B cell (primary cell): ENCODE measurements around the gene OR9A2. TPM values are rescaled to one million over a fixed set of nuclear protein-coding genes. Genes with fewer than 3 reads are reported as not detected.

Experiments used
- ATAC-seq: fragments of 200-7000 bp; cut with Tn5 transposase; one replicate; pipeline ENCODE4 v1.10.0; 2021; ENCODE audit warnings: low read depth, mild to moderate bottlenecking, moderate number of reproducible peaks, moderate library complexity
- CTCF ChIA-PET: fragments of 350-600 bp; sonication (Branson Sonifier 250); formaldehyde crosslinking; loops from one replicate; lab custom pipeline; 2021; ENCODE audit warnings: antibody characterized with exemption, inconsistent platforms; lab: Charles Lee
- POLR2A ChIA-PET: fragments of 350-600 bp; sonication (Branson Sonifier 250); formaldehyde crosslinking; loops from one replicate; lab custom pipeline; 2021; ENCODE audit warnings: antibody characterized with exemption; lab: Charles Lee
- DNase-seq: peaks from one replicate; pipeline ENCODE4 v3.0.0; 2013
- H2AFZ ChIP-seq: 2 replicates; pipeline ENCODE4 v1.6.1; 2012; ENCODE audit warnings: mild to moderate bottlenecking, low read depth, low read length; ENCODE audit not compliant: insufficient read depth, poor library complexity, severe bottlenecking
- H3K27ac ChIP-seq, 2 donors: 1 replicate in 1 of 2; 2 replicates in 1 of 2; pipeline ENCODE4 v1.5.1; 2012 to 2013; ENCODE audit warnings: low read length in 2 of 2, mild to moderate bottlenecking in 2 of 2, moderate library complexity in 1 of 2
- H3K27me3 ChIP-seq, 4 experiments: fragments of 200-600 bp in 1 of 4; sonication (generic) in 1 of 4; replicated peaks in 1 of 4; 1 replicate in 2 of 4; 2 replicates in 2 of 4; pipeline versions ENCODE4 v1.6.1 to v1.7.0; 2013 to 2016; ENCODE audit warnings: low read length in 3 of 4, mild to moderate bottlenecking in 2 of 4, mixed read lengths in 1 of 4, moderate library complexity in 1 of 4; ENCODE audit not compliant: insufficient read depth in 4 of 4, control insufficient read depth in 3 of 4; ENCODE audit errors: control extremely low read depth in 1 of 4
- H3K36me3 ChIP-seq, 2 experiments: replicated peaks in 1 of 2; 1 replicate in 1 of 2; 2 replicates in 1 of 2; pipeline versions ENCODE4 v1.6.1 to v1.7.1; 2013; ENCODE audit warnings: low read length in 1 of 2; ENCODE audit not compliant: insufficient read depth in 2 of 2, control insufficient read depth in 1 of 2; ENCODE audit errors: control extremely low read depth in 1 of 2, extremely low read depth in 1 of 2
- H3K4me1 ChIP-seq, 2 donors: fragments of 200-600 bp in 1 of 2; sonication (generic) in 1 of 2; 1 replicate in 1 of 2; 2 replicates in 1 of 2; pipeline versions ENCODE4 v1.5.1 to v1.6.1; 2013 to 2017; ENCODE audit warnings: low read length in 2 of 2; ENCODE audit not compliant: control insufficient read depth in 2 of 2, insufficient read depth in 2 of 2
- H3K4me2 ChIP-seq: replicated peaks from 2 replicates; pipeline ENCODE3; 2012; ENCODE audit warnings: mild to moderate bottlenecking, low read depth, low read length; ENCODE audit not compliant: poor library complexity, severe bottlenecking
- H3K4me3 ChIP-seq, 5 experiments: fragments of 200-600 bp in 1 of 5; sonication (generic) in 1 of 5; 1 replicate in 3 of 5; 2 replicates in 2 of 5; pipeline versions ENCODE4 v1.5.1 to v1.7.0; 2011 to 2016; ENCODE audit warnings: low read length in 4 of 5, mild to moderate bottlenecking in 4 of 5, low read depth in 2 of 5, control low read depth in 1 of 5, moderate library complexity in 1 of 5; ENCODE audit not compliant: insufficient read depth in 1 of 5; ENCODE audit errors: control extremely low read depth in 1 of 5, extremely low read depth in 1 of 5
- H3K79me2 ChIP-seq: fragments of 200-600 bp; sonication (generic); one replicate; pipeline ENCODE4 v1.6.0; 2016; ENCODE audit warnings: low read length; ENCODE audit not compliant: control insufficient read depth, insufficient read depth
- H3K9ac ChIP-seq: fragments of 200-600 bp; sonication (generic); 2 replicates; pipeline ENCODE4 v1.6.1; 2017; ENCODE audit warnings: mild to moderate bottlenecking, low read length, moderate library complexity
- H3K9me3 ChIP-seq, 3 donors: one replicate each; pipeline versions ENCODE4 v1.6.1 to v1.7.1; 2013; ENCODE audit warnings: low read length in 2 of 3; ENCODE audit not compliant: control insufficient read depth in 2 of 3, insufficient read depth in 1 of 3; ENCODE audit errors: control extremely low read depth in 1 of 3
- H4K20me1 ChIP-seq: 2 replicates; pipeline ENCODE4 v1.6.0; 2012; ENCODE audit warnings: mild to moderate bottlenecking, low read length; ENCODE audit not compliant: insufficient read depth, control insufficient read depth, poor library complexity, severe bottlenecking
- H3K27ac Mint-ChIP-seq: one replicate; pipeline ENCODE4 v1.8.0; 2021; ENCODE audit warnings: mixed read lengths
- H3K27me3 Mint-ChIP-seq: one replicate; pipeline ENCODE4 v1.8.0; 2021; ENCODE audit warnings: mixed read lengths
- H3K4me1 Mint-ChIP-seq: one replicate; pipeline ENCODE4 v1.8.0; 2021; ENCODE audit warnings: mixed read lengths
- H3K4me3 Mint-ChIP-seq: one replicate; pipeline ENCODE4 v1.8.0; 2021; ENCODE audit warnings: mixed read lengths
- H3K9me3 Mint-ChIP-seq: one replicate; pipeline ENCODE4 v1.8.0; 2022; ENCODE audit warnings: mixed read lengths; ENCODE audit not compliant: insufficient read depth
- CTCF ChIP-seq: fragments of 200-600 bp; IDR thresholded peaks from one replicate; pipeline ENCODE4 v1.8.0; 2022; ENCODE audit warnings: antibody characterized with exemption, mild to moderate bottlenecking
- EZH2 ChIP-seq: IDR thresholded peaks from 2 replicates; pipeline ENCODE4 v1.6.1; 2012; ENCODE audit warnings: borderline replicate concordance, low read depth, mild to moderate bottlenecking, moderate library complexity, low read length; ENCODE audit not compliant: insufficient read depth, poor library complexity, severe bottlenecking
- WGBS: methylation state at CpG from one replicate; pipeline ENCODE4 v1.1.5; 2013; ENCODE audit warnings: missing lambda C conversion rate; ENCODE audit not compliant: insufficient coverage; 5-methylcytosine and 5-hydroxymethylcytosine counted together
- intact Hi-C: fragments of 100-400 bp; cut with micrococcal nuclease; formaldehyde crosslinking; loops from one replicate; pipeline ENCODE4 v1.10.0; 2022
- polyA plus RNA-seq: library from polyadenylated mRNA; depleted of rRNA; stranded (reverse); fragments of >200 nt; gene quantifications from 2 replicates; pipeline ENCODE4 v1.2.3, GENCODE V29; 2012
- total RNA-seq, 2 donors: library from RNA; stranded (reverse); fragments of 120-200 nt in 1 of 2; gene quantifications; 1 replicate in 1 of 2; 2 replicates in 1 of 2; pipeline versions ENCODE4 v1.2.3 to v1.2.4, GENCODE V29; 2013 to 2022

OR9A2 gene
- total and polyA plus RNA-seq, 2 donors (not counting 1 experiment from before 2014, with no cell fraction given): not detected

- CTCF ChIA-PET: interaction anchor here (1.1 kb wide), 1 partner anchor 168 kb away, joined by 3 read pairs; no protein-coding TSS in a partner anchor
- Histone ChIP-seq H3K9me3 (no peaks in the 10 kb centered on the region), H3K9ac (no peak overlapping the region), H3K4me1 (peaks cover 28 to 33% of the 10 kb centered on the region in 2 donors), H3K27me3 (no peaks in the 10 kb centered on the region), H3K4me2 (peak overlapping the region; percentile 13), H2AFZ (no peak overlapping the region), H4K20me1 (no peaks in the 10 kb centered on the region), H3K36me3 (no peaks in the 10 kb centered on the region), H3K27ac (no peak overlapping the region), H3K4me3 (no peak overlapping the region), H3K79me2 (no peaks in the 10 kb centered on the region)
- no peak overlapping the region for H3K4me3 Mint-ChIP-seq
- ATAC-seq: no peak
- no CpG with 5 or more reads among the region's 2 CpGs for WGBS
- DNase-seq: no peak
- TF ChIP-seq EZH2 (no peak), CTCF (no peak)
- H3K27me3 Mint-ChIP-seq: no peaks in the 10 kb centered on the region
- no peak overlapping the region for H3K27ac Mint-ChIP-seq
- H3K9me3 Mint-ChIP-seq: no peaks in the 10 kb centered on the region
- H3K4me1 Mint-ChIP-seq: peaks cover 49% of the 10 kb centered on the region
- intact Hi-C loops: no loop called here
- POLR2A ChIA-PET: no interaction called here
Measured at GRCh38 chr7:143047326-143047725, 20.4 kb upstream of the OR9A2 start.

- TF ChIP-seq CTCF: no peak
- TF ChIP-seq EZH2: no peak
- WGBS: 57% methylated on average over 1 of the region's 3 CpGs
- Mint-ChIP-seq H3K27ac (no peak overlapping the region), H3K4me1 (peaks cover 44% of the 10 kb centered on the region), H3K27me3 (no peaks in the 10 kb centered on the region), H3K9me3 (no peaks in the 10 kb centered on the region), H3K4me3 (no peak overlapping the region)
- DNase-seq (no peak), ATAC-seq (no peak)
- no peaks in the 10 kb centered on the region for H3K79me2 ChIP-seq
- no peaks in the 10 kb centered on the region for H3K36me3 ChIP-seq
- no peaks in the 10 kb centered on the region for H4K20me1 ChIP-seq
- H3K27ac ChIP-seq: no peak overlapping the region
- H2AFZ ChIP-seq: no peak overlapping the region
- H3K9ac ChIP-seq: no peak overlapping the region
- POLR2A ChIA-PET: no interaction called here
- H3K4me1 ChIP-seq: peaks cover 28 to 33% of the 10 kb centered on the region in 2 donors
- no peaks in the 10 kb centered on the region for H3K27me3 ChIP-seq
- CTCF ChIA-PET: interaction anchor here (1.1 kb wide), 1 partner anchor 169 kb away, joined by 3 read pairs; no protein-coding TSS in a partner anchor
- no peaks in the 10 kb centered on the region for H3K9me3 ChIP-seq
- H3K4me2 ChIP-seq: no peak overlapping the region
- H3K4me3 ChIP-seq: no peak overlapping the region
- intact Hi-C loops: no loop called here
Measured at GRCh38 chr7:143046426-143046851, 19.5 kb upstream of the OR9A2 start.
